ENCODE measurements around the gene ASAP3. TPM values are rescaled to one million over a fixed set of nuclear protein-coding genes. Genes with fewer than 3 reads are reported as not detected.

The ASAP3 gene
- total RNA-seq, 3 donors from 2014 or later: 0.49 to 0.90 (median 0.66) TPM

- Mint-ChIP-seq H3K4me3 (no peak overlapping the region), H3K4me1 (ENCODE audit: low read depth) (peaks cover 9% of the 10 kb centered on the region), H3K9me3 (no peaks in the 10 kb centered on the region), H3K36me3 (ENCODE audit: insufficient read depth) (no peaks in the 10 kb centered on the region), H3K27me3 (ENCODE audit: low read depth) (no peaks in the 10 kb centered on the region)
- ATAC-seq: no peak
- DNase-seq: no peak
Observed at GRCh38 chr1:23401313-23401712, 82.7 kb downstream of the ASAP3 start.

- no peak for ATAC-seq
- Mint-ChIP-seq H3K36me3 (ENCODE audit: insufficient read depth) (no peaks in the 10 kb centered on the region), H3K4me3 (no peak overlapping the region)
Observed at GRCh38 chr1:23400324-23401114, 83.5 kb downstream of the ASAP3 start.

DNA sequence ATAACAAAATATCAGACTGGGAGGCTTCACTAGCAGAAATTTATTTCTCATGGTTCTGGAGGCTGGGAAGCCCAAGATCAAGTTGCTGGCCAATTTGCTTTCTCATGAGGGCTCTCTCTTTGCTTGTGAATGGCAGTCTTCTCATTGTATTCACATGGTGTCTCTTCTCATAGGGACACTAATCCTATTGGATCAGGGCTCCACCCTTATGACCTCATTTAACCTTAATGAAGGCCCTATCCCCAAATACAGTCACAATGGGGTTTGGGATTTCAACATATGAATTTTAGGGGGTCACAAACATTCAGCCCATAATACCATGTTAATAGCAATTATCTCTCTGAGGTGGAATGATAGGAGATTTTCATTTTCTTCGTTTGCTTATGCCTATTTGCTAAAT is 84.8 kb downstream of the ASAP3 start:
- no peaks in the 10 kb centered on the region for H3K27me3 Mint-ChIP-seq (ENCODE audit: low read depth)
- no peaks in the 10 kb centered on the region for H3K9me3 Mint-ChIP-seq
- no peak for ATAC-seq
- H3K36me3 Mint-ChIP-seq (ENCODE audit: insufficient read depth): peaks cover 4% of the 10 kb centered on the region
- DNase-seq: no peak
- no peak overlapping the region for H3K4me3 Mint-ChIP-seq
- H3K4me1 Mint-ChIP-seq (ENCODE audit: low read depth): peaks cover 6% of the 10 kb centered on the region

More at GRCh38 chr1:23400324-23401114, 83.5 kb downstream of the ASAP3 start:
- H3K9me3 Mint-ChIP-seq: no peaks in the 10 kb centered on the region
- H3K4me1 Mint-ChIP-seq (ENCODE audit: low read depth): peaks cover 9% of the 10 kb centered on the region
- DNase-seq: no peak
- no peaks in the 10 kb centered on the region for H3K27me3 Mint-ChIP-seq (ENCODE audit: low read depth)

GRCh38 chr1:23397908-23398307 is 86.1 kb downstream of the ASAP3 start:
- H3K9me3 Mint-ChIP-seq: no peaks in the 10 kb centered on the region
- H3K36me3 Mint-ChIP-seq (ENCODE audit: insufficient read depth): peaks cover 9% of the 10 kb centered on the region
- DNase-seq (no peak), ATAC-seq (no peak)
- H3K27me3 Mint-ChIP-seq (ENCODE audit: low read depth): no peaks in the 10 kb centered on the region
- no peaks in the 10 kb centered on the region for H3K4me1 Mint-ChIP-seq (ENCODE audit: low read depth)
- no peak overlapping the region for H3K4me3 Mint-ChIP-seq

GRCh38 chr1:23396380-23396779 is 87.6 kb downstream of the ASAP3 start:
- no peaks in the 10 kb centered on the region for H3K27me3 Mint-ChIP-seq (ENCODE audit: low read depth)
- ATAC-seq (no peak), DNase-seq (no peak)
- no peaks in the 10 kb centered on the region for H3K4me1 Mint-ChIP-seq (ENCODE audit: low read depth)
- peaks cover 9% of the 10 kb centered on the region for H3K36me3 Mint-ChIP-seq (ENCODE audit: insufficient read depth)
- H3K9me3 Mint-ChIP-seq: no peaks in the 10 kb centered on the region
- no peak overlapping the region for H3K4me3 Mint-ChIP-seq

GRCh38 chr1:23395849-23396248 is 88.1 kb downstream of the ASAP3 start:
- Mint-ChIP-seq H3K27me3 (ENCODE audit: low read depth) (no peaks in the 10 kb centered on the region), H3K4me3 (no peak overlapping the region), H3K4me1 (ENCODE audit: low read depth) (no peaks in the 10 kb centered on the region), H3K36me3 (ENCODE audit: insufficient read depth) (peaks cover 9% of the 10 kb centered on the region), H3K9me3 (no peaks in the 10 kb centered on the region)
- DNase-seq (no peak), ATAC-seq (no peak)

DNA sequence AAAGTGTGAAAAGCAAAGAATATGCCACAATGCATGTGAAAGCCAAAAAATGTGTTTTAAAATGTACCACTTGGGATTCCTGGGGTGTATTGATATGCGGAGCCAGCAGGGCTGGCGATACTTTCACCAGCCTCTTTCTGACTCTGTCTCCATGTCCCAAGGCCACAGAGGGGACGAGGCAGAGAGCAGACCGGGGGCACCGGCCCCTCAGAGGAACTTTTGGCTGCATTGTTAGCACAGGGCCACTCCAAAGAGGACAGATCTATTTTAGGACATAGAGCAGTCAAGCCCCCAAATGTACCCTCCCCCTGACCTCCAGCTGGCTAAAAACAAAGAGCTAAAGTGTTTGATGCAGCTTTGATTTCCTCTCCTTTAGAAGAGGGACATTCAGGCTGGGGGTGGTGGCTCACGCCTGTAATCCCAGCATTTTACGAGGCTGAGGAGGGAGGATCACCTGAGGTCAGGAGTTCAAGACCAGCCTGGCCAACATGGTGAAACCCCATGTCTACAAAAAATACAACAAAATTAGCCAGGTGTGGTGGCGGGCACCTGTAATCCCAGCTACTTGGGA is 88.7 kb downstream of the ASAP3 start:
- Mint-ChIP-seq H3K36me3 (ENCODE audit: insufficient read depth) (peaks cover 9% of the 10 kb centered on the region), H3K4me1 (ENCODE audit: low read depth) (no peaks in the 10 kb centered on the region), H3K27me3 (ENCODE audit: low read depth) (no peaks in the 10 kb centered on the region), H3K4me3 (no peak overlapping the region), H3K9me3 (no peaks in the 10 kb centered on the region)
- DNase-seq: no peak
- no peak for ATAC-seq

- no peak overlapping the region for H3K4me3 Mint-ChIP-seq
Observed at GRCh38 chr1:23394684-23395083, 89.3 kb downstream of the ASAP3 start.

DNA sequence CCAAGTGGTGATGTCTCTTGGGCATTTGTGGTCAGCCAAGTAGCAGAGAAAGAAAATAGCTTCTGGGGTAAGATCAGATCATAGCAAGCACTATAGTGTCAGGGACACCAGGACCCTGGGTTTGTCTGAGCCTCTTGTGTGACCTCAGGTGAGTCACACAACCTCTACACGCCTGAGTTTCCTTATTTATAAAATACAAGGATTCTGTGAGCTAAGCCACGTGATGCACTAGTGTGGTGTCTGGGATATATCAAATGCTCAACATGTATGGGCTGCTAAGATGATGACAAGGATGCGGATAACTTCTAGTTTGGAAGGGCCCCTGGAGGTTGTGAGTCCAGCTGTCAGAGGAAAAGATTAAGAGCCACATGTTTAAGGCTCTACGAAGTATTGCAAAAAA is 89.8 kb downstream of the ASAP3 start:
- H3K4me3 Mint-ChIP-seq: no peak overlapping the region

More at GRCh38 chr1:23394684-23395083, 89.3 kb downstream of the ASAP3 start:
- Mint-ChIP-seq H3K36me3 (ENCODE audit: insufficient read depth) (peaks cover 9% of the 10 kb centered on the region), H3K4me1 (ENCODE audit: low read depth) (no peaks in the 10 kb centered on the region), H3K9me3 (no peaks in the 10 kb centered on the region), H3K27me3 (ENCODE audit: low read depth) (no peaks in the 10 kb centered on the region)
- DNase-seq: no peak
- ATAC-seq: no peak

GRCh38 chr1:23393706-23394105 is 90.3 kb downstream of the ASAP3 start:
- Mint-ChIP-seq H3K9me3 (no peaks in the 10 kb centered on the region), H3K27me3 (ENCODE audit: low read depth) (no peaks in the 10 kb centered on the region), H3K36me3 (ENCODE audit: insufficient read depth) (peaks cover 9% of the 10 kb centered on the region), H3K4me3 (no peak overlapping the region), H3K4me1 (ENCODE audit: low read depth) (no peaks in the 10 kb centered on the region)
- ATAC-seq (no peak), DNase-seq (no peak)

More for the DNA sequence above, 89.8 kb downstream of the ASAP3 start:
- Mint-ChIP-seq H3K27me3 (ENCODE audit: low read depth) (no peaks in the 10 kb centered on the region), H3K9me3 (no peaks in the 10 kb centered on the region), H3K4me1 (ENCODE audit: low read depth) (no peaks in the 10 kb centered on the region), H3K36me3 (ENCODE audit: insufficient read depth) (peaks cover 9% of the 10 kb centered on the region)
- DNase-seq (no peak), ATAC-seq (no peak)

- Mint-ChIP-seq H3K4me3 (no peak overlapping the region), H3K36me3 (ENCODE audit: insufficient read depth) (peaks cover 9% of the 10 kb centered on the region), H3K9me3 (no peaks in the 10 kb centered on the region), H3K27me3 (ENCODE audit: low read depth) (no peaks in the 10 kb centered on the region), H3K4me1 (ENCODE audit: low read depth) (no peaks in the 10 kb centered on the region)
- DNase-seq: no peak
- ATAC-seq: no peak
Observed at GRCh38 chr1:23392125-23392855, 91.7 kb downstream of the ASAP3 start.

- H3K4me3 Mint-ChIP-seq: no peak overlapping the region
- H3K4me1 Mint-ChIP-seq (ENCODE audit: low read depth): no peaks in the 10 kb centered on the region
- DNase-seq (no peak), ATAC-seq (no peak)
- no peaks in the 10 kb centered on the region for H3K27me3 Mint-ChIP-seq (ENCODE audit: low read depth)
- H3K36me3 Mint-ChIP-seq (ENCODE audit: insufficient read depth): peaks cover 9% of the 10 kb centered on the region
- H3K9me3 Mint-ChIP-seq: no peaks in the 10 kb centered on the region
Observed at GRCh38 chr1:23389837-23390321, 94.1 kb downstream of the ASAP3 start.

GRCh38 chr1:23387494-23387893 is 96.5 kb downstream of the ASAP3 start:
- Mint-ChIP-seq H3K36me3 (ENCODE audit: insufficient read depth) (no peaks in the 10 kb centered on the region), H3K27me3 (ENCODE audit: low read depth) (no peaks in the 10 kb centered on the region), H3K4me1 (ENCODE audit: low read depth) (no peaks in the 10 kb centered on the region), H3K4me3 (no peak overlapping the region), H3K9me3 (no peaks in the 10 kb centered on the region)
- DNase-seq (no peak), ATAC-seq (no peak)

DNA sequence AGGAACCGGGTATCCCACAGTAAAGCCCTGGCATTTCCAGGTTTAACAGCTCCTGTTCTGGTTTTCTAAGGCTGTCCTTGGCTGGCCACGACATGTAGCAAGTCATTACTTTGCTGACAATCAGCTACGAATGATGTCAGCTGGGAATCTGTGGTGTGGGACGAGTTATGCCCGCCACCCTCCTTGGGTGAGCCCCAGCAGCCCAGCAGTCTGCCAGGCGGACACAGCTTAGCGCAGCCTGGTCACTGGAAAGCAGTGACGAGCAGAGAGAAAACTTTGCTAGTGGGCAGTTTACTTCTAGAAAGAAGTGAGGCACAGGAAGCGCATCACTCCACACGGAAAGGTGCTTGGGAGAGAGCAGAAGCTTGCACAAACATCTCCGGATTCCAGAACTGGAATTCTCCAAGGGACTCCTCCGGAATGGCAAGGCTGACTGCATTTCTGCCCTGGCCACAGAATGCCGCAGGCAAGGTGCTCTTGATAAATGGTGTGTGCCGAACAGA is 98.8 kb downstream of the ASAP3 start:
- DNase-seq (no peak), ATAC-seq (no peak)
- H3K36me3 Mint-ChIP-seq (ENCODE audit: insufficient read depth): peaks cover 8% of the 10 kb centered on the region
- H3K4me3 Mint-ChIP-seq: no peak overlapping the region
- no peaks in the 10 kb centered on the region for H3K4me1 Mint-ChIP-seq (ENCODE audit: low read depth)
- H3K27me3 Mint-ChIP-seq (ENCODE audit: low read depth): no peaks in the 10 kb centered on the region
- no peaks in the 10 kb centered on the region for H3K9me3 Mint-ChIP-seq
